Astrocyte (in vitro differentiated cells and primary cell): ENCODE data around the gene MMP19. TPM values are rescaled to one million over a fixed set of nuclear protein-coding genes. Genes with fewer than 3 reads are reported as not detected.
"Not testable (repeated sequence)": the region's sequence is repeated elsewhere in the genome, so short reads cannot be mapped to it uniquely, and the experiment has no call there.

Experiments
- DNase-seq: peaks from one replicate; pipeline ENCODE4 v3.0.0-alpha.2; 2010; ENCODE audit warnings: low read depth
- FAIRE-seq: peaks from 2 replicates; lab custom pipeline; 2011; peaks lifted over from hg19 to GRCh38; lab: Jason Lieb, UNC
- H2AFZ ChIP-seq: 2 replicates; pipeline ENCODE4 v1.6.0; 2012; ENCODE audit warnings: low read depth, low read length, inconsistent platforms
- H3K27ac ChIP-seq: 2 replicates; pipeline ENCODE4 v1.5.1; 2011; ENCODE audit warnings: low read depth, low read length, inconsistent platforms
- H3K27me3 ChIP-seq: 2 replicates; pipeline ENCODE4 v1.6.0; 2011; ENCODE audit warnings: low read length, inconsistent platforms; ENCODE audit not compliant: insufficient read depth
- H3K36me3 ChIP-seq: 2 replicates; pipeline ENCODE4 v1.5.1; 2011; ENCODE audit warnings: low read length, inconsistent platforms; ENCODE audit not compliant: insufficient read depth
- H3K4me1 ChIP-seq: 2 replicates; pipeline ENCODE4 v1.5.1; 2011; ENCODE audit warnings: low read length, inconsistent platforms; ENCODE audit not compliant: insufficient read depth
- H3K4me2 ChIP-seq: 2 replicates; pipeline ENCODE4 v1.6.0; 2012; ENCODE audit warnings: low read length, inconsistent platforms
- H3K4me3 ChIP-seq: 2 replicates; pipeline ENCODE4 v1.5.1; 2011; ENCODE audit warnings: low read depth, mild to moderate bottlenecking, low read length, inconsistent platforms; ENCODE audit not compliant: insufficient read depth
- H3K79me2 ChIP-seq: 2 replicates; pipeline ENCODE4 v1.6.0; 2012; ENCODE audit warnings: mild to moderate bottlenecking, low read length, inconsistent platforms; ENCODE audit not compliant: insufficient read depth
- H3K9ac ChIP-seq: 2 replicates; pipeline ENCODE4 v1.6.0; 2012; ENCODE audit warnings: mild to moderate bottlenecking, low read length, inconsistent platforms
- H3K9me3 ChIP-seq: 2 replicates; pipeline ENCODE4 v1.5.1; 2012; ENCODE audit warnings: low read depth, mild to moderate bottlenecking, low read length, inconsistent platforms; ENCODE audit not compliant: insufficient read depth
- H4K20me1 ChIP-seq: 2 replicates; pipeline ENCODE4 v1.6.0; 2012; ENCODE audit warnings: low read length, inconsistent platforms; ENCODE audit not compliant: insufficient read depth
- H3K27ac Mint-ChIP-seq: one replicate; pipeline ENCODE4 v1.8.0; 2021; ENCODE audit warnings: mild to moderate bottlenecking, mixed read lengths; ENCODE audit not compliant: unreplicated experiment
- H3K27me3 Mint-ChIP-seq: one replicate; pipeline ENCODE4 v1.8.0; 2021; ENCODE audit warnings: low read depth, mixed read lengths; ENCODE audit not compliant: unreplicated experiment
- H3K36me3 Mint-ChIP-seq: one replicate; pipeline ENCODE4 v1.8.0; 2021; ENCODE audit warnings: low read depth, mixed read lengths; ENCODE audit not compliant: unreplicated experiment
- H3K4me1 Mint-ChIP-seq: one replicate; pipeline ENCODE4 v1.8.0; 2021; ENCODE audit warnings: low read depth, mixed read lengths; ENCODE audit not compliant: unreplicated experiment
- H3K4me3 Mint-ChIP-seq: one replicate; pipeline ENCODE4 v1.8.0; 2021; ENCODE audit warnings: mild to moderate bottlenecking, moderate library complexity, mixed read lengths; ENCODE audit not compliant: unreplicated experiment
- H3K9me3 Mint-ChIP-seq: one replicate; pipeline ENCODE4 v1.8.0; 2021; ENCODE audit warnings: mild to moderate bottlenecking, mixed read lengths; ENCODE audit not compliant: unreplicated experiment
- EZH2 ChIP-seq: IDR thresholded peaks from 2 replicates; pipeline ENCODE4 v1.6.1; 2012; ENCODE audit warnings: mild to moderate bottlenecking, low read length, inconsistent platforms; ENCODE audit not compliant: insufficient read depth
- total RNA-seq: library from RNA; stranded (reverse); gene quantifications from 2 replicates; pipeline ENCODE4 v1.2.1, GENCODE V29; 2021
- TF ChIP-seq, protein P1 (sequence below): IDR thresholded peaks from 2 replicates; pipeline ENCODE4 v1.5.1; 2011; ENCODE audit warnings: low read depth, mild to moderate bottlenecking, inconsistent platforms, low read length, moderate library complexity; ENCODE audit not compliant: insufficient read depth

Gene MMP19
- total RNA-seq, 1 donor from 2014 or later: 4.7 TPM

DNA sequence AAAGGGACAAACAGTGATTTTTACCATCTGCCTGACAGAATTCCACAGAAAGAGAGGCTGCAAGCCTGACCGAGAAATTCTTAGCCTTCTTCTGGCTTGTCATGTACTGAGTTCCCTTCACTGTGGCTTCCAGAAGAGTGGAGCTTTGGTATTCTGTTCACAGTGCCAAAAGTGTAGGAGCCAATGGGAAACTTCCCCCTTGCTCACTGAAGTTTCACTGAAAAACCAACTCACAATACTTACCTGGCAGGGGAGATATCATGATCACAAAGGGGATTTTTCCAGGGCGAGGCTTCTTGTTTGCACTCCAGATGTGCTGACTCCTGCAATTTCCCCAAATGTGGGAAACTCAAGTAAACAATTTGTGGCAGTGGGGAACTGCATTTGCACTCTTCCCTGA is 31.7 kb upstream of the MMP19 start:
- H3K36me3 Mint-ChIP-seq: no peaks in the 10 kb centered on the region
- peaks cover 3% of the 10 kb centered on the region for H3K9me3 Mint-ChIP-seq
- H3K4me3 Mint-ChIP-seq: no peak overlapping the region
- Histone ChIP-seq H3K4me1 (no peaks in the 10 kb centered on the region), H3K4me2 (no peak overlapping the region), H3K27me3 (no peaks in the 10 kb centered on the region), H3K27ac (no peak overlapping the region), H4K20me1 (no peaks in the 10 kb centered on the region), H3K79me2 (no peaks in the 10 kb centered on the region), H3K4me3 (no peak overlapping the region), H3K9ac (no peak overlapping the region), H3K36me3 (no peaks in the 10 kb centered on the region), H3K9me3 (no peaks in the 10 kb centered on the region), H2AFZ (no peak overlapping the region)
- H3K4me1 Mint-ChIP-seq: peaks cover 10% of the 10 kb centered on the region
- H3K27ac Mint-ChIP-seq: no peak overlapping the region
- H3K27me3 Mint-ChIP-seq: no peaks in the 10 kb centered on the region
- peak; percentile 45 for DNase-seq
- TF ChIP-seq EZH2: no peak
- TF ChIP-seq, protein P1, sequence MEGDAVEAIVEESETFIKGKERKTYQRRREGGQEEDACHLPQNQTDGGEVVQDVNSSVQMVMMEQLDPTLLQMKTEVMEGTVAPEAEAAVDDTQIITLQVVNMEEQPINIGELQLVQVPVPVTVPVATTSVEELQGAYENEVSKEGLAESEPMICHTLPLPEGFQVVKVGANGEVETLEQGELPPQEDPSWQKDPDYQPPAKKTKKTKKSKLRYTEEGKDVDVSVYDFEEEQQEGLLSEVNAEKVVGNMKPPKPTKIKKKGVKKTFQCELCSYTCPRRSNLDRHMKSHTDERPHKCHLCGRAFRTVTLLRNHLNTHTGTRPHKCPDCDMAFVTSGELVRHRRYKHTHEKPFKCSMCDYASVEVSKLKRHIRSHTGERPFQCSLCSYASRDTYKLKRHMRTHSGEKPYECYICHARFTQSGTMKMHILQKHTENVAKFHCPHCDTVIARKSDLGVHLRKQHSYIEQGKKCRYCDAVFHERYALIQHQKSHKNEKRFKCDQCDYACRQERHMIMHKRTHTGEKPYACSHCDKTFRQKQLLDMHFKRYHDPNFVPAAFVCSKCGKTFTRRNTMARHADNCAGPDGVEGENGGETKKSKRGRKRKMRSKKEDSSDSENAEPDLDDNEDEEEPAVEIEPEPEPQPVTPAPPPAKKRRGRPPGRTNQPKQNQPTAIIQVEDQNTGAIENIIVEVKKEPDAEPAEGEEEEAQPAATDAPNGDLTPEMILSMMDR: no peak
- no peak for FAIRE-seq

DNA sequence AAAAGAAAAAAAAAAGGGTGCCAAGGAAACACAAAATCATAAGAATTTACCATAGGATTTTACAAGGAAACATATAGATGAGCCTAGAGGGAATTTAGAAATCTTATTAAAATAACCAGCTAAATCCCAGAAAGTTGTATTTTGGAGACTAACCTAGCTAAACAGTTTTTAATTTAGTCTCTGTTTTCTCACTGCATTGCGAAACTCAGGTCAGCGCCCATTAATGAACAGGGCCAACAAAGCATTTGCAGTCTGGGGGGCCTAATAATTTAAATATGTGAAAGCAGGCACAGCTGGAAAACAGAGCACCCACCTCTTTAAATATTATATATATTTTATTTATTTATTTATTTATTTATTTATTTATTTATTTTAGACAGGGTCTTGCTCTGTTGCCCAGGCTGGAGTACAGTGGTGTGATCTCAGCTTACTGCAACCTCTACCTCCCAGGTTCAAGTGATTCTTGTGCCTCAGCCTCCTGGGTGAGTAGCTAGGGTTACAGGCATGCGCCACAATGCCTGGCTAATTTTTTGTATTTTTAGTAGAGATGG is 23.8 kb upstream of the MMP19 start:
- H3K9ac ChIP-seq, H3K4me2 ChIP-seq, H3K4me1 Mint-ChIP-seq, FAIRE-seq, H3K9me3 Mint-ChIP-seq, H3K27me3 Mint-ChIP-seq, H3K4me3 ChIP-seq, H3K9me3 ChIP-seq, H3K27me3 ChIP-seq, H3K79me2 ChIP-seq, H3K4me3 Mint-ChIP-seq, H3K27ac ChIP-seq, H3K27ac Mint-ChIP-seq, H4K20me1 ChIP-seq, H3K36me3 ChIP-seq, H3K36me3 Mint-ChIP-seq, DNase-seq, H2AFZ ChIP-seq, H3K4me1 ChIP-seq: not testable (repeated sequence)

DNA sequence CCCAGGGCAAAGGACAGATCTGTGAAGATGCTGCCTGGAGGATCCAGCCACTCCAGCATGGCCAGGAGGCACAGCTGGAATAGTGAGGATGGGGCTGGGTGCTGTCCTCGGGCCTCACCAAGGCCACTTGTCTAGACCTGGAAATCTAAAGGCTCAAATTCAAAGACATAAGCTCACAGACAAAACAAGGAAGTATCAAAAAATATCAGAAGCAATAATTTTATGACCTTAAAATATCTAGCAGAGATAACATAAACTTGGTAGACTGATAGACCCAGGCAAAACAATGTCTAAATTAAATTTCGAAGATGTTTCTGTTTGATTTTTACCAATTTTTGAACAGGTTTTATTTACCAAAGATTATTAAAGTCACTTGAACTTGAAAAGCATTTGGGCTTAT is 22.6 kb upstream of the MMP19 start:
- H3K27me3 Mint-ChIP-seq: no peaks in the 10 kb centered on the region
- H3K4me1 Mint-ChIP-seq: no peaks in the 10 kb centered on the region
- H3K4me1 ChIP-seq: no peaks in the 10 kb centered on the region
- H3K9ac ChIP-seq: no peak overlapping the region
- no peak overlapping the region for H3K27ac ChIP-seq
- no peaks in the 10 kb centered on the region for H3K79me2 ChIP-seq
- H3K9me3 ChIP-seq: no peaks in the 10 kb centered on the region
- no peaks in the 10 kb centered on the region for H3K27me3 ChIP-seq
- H3K27ac Mint-ChIP-seq: no peak overlapping the region
- H3K36me3 ChIP-seq: no peaks in the 10 kb centered on the region
- H3K36me3 Mint-ChIP-seq: no peaks in the 10 kb centered on the region
- DNase-seq (no peak), FAIRE-seq (no peak)
- no peak overlapping the region for H3K4me3 Mint-ChIP-seq
- no peaks in the 10 kb centered on the region for H4K20me1 ChIP-seq
- H3K4me2 ChIP-seq: no peak overlapping the region
- TF ChIP-seq, protein P1: no peak
- no peak for TF ChIP-seq EZH2
- H2AFZ ChIP-seq: no peak overlapping the region
- peaks cover 6% of the 10 kb centered on the region for H3K9me3 Mint-ChIP-seq
- no peak overlapping the region for H3K4me3 ChIP-seq

DNA sequence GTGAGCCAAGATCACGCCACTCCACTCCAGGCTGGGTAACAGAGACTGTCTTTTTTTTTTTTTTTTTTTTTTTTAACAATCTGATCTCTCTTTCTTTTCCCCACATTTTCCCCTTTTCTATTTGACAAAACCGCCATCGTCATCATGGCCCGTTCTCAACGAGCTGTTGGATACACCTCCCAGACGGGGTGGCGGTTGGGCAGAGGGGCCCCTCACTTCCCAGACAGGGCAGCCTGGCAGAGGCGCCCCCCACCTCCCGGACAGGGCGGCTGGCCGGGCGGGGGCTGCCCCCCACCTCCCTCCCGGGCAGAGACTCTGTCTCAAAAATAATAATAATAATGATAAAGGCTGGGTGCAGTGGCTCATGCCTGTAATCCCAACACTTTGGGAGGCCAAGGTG is 20.2 kb upstream of the MMP19 start:
- not testable (repeated sequence) for H2AFZ ChIP-seq, H3K4me1 ChIP-seq, H3K79me2 ChIP-seq, H4K20me1 ChIP-seq, H3K27me3 ChIP-seq, H3K27me3 Mint-ChIP-seq, H3K27ac Mint-ChIP-seq, H3K4me3 ChIP-seq, H3K36me3 Mint-ChIP-seq, H3K9me3 ChIP-seq, FAIRE-seq, H3K36me3 ChIP-seq, DNase-seq, H3K9ac ChIP-seq, H3K4me2 ChIP-seq, H3K4me1 Mint-ChIP-seq, H3K27ac ChIP-seq, H3K9me3 Mint-ChIP-seq, H3K4me3 Mint-ChIP-seq
